ENCODE results near the gene ZBTB11. TPM values are rescaled to one million over a fixed set of nuclear protein-coding genes. Genes with fewer than 3 reads are reported as not detected.
A peak's percentile ranks its signal among the peaks of the same experiment; 100 is the strongest.
"Not testable (repeated sequence)": the region's sequence is repeated elsewhere in the genome, so short reads cannot be mapped to it uniquely, and the experiment has no call there.

ZBTB11 gene
- total and polyA plus RNA-seq, 9 donors: 11.1 to 17.7 (median 14.6) TPM

DNA sequence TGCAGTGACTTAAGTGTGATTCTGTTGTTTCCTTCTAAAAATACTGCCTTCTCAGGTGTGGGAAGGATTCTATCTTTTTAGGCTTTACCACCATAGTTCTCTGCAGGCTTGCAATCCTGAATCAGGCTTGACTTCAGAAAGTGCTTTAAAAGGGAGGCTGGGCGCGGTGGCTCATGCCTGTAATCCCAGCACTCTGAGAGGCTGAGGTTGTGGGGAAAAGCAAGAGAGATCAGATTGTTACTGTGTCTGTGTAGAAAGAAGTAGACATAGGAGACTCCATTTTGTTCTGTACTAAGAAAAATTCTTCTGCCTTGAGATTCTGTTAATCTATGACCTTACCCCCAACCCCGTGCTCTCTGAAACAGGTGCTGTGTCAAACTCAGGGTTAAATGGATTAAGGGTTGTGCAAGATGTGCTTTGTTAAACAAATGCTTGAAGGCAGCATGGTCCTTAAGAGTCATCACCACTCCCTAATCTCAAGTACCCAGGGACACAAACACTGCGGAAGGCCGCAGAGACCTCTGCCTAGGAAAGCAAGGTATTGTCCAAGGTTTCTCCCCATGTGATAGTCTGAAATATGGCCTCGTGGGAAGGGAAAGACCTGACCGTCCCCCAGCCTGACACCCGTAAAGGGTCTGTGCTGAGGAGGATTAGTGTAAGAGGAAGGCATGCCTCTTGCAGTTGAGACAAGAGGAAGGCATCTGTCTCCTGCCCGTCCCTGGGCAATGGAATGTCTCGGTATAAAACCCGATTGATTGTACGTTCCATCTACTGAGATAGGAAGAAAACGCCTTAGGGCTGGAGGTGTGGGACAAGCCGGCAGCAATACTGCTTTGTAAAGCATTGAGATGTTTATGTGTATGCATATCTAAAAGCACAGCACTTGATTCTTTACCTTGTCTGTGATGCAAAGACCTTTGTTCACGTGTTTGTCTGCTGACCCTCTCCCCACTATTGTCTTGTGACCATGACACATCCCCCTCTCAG lies 15.0 kb upstream of the ZBTB11 start:
- H3K27ac ChIP-seq (ENCODE audit: low read length); DNase-seq; H3K36me3 ChIP-seq (ENCODE audit: control insufficient read depth, insufficient read depth, low read length); H3K27me3 ChIP-seq (ENCODE audit: control insufficient read depth, insufficient read depth, low read length); H3K4me3 ChIP-seq (ENCODE audit: low read length); H3K9me3 ChIP-seq (replicated peaks; ENCODE audit: control insufficient read depth, low read depth, low read length): not testable (repeated sequence)
- H3K4me1 ChIP-seq (ENCODE audit: control insufficient read depth, insufficient read depth, low read length): peaks cover 10% of the 10 kb centered on the region
- WGBS (ENCODE audit: insufficient coverage): 69% methylated on average over 5 of the region's 15 CpGs

DNA sequence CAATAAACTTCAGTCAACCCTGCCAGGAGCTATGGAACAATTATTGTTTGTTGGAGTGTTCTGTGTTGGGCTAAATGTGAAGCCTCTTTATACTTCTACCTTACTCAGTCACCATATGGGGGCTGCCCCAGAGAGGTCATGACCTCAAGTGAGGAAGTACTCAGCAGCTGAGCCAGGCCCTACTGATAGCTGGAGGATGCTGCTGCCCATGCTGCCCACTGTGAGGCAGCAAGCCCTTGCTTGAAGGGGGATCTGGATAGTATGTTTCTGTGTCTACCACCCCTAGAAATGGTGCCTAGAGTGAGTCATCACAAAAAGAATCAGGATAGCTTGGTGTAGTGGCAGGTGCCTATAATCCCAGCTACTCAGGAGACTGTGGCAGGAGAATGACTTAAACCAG lies 14.0 kb upstream of the ZBTB11 start:
- Histone ChIP-seq H3K27ac (ENCODE audit: low read length) (no peak overlapping the region), H3K9me3 (replicated peaks; ENCODE audit: control insufficient read depth, low read depth, low read length) (no peaks in the 10 kb centered on the region), H3K4me3 (ENCODE audit: low read length) (no peak overlapping the region), H3K27me3 (ENCODE audit: control insufficient read depth, insufficient read depth, low read length) (no peaks in the 10 kb centered on the region), H3K4me1 (ENCODE audit: control insufficient read depth, insufficient read depth, low read length) (peaks cover 10% of the 10 kb centered on the region), H3K36me3 (ENCODE audit: control insufficient read depth, insufficient read depth, low read length) (no peaks in the 10 kb centered on the region)
- DNase-seq: no peak

DNA sequence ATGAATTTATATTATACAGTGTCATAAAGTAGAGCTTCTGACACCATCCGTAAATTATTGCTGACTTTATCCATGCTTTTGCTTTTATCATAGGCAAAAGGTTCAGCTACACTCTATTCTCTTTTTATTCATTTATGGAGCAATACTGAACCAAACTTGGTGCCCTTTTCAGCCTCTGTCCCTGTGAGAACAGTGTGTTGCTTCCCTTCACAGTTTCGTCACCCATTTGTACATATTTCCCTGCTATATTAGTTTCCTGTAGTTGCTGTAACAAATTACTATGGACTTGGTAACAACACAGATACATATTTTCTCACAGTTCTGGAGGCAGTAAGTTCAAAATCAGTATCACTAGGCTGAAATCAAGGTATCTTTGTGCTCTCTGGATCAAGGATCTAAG lies 12.4 kb upstream of the ZBTB11 start:
- Histone ChIP-seq H3K36me3 (ENCODE audit: control insufficient read depth, insufficient read depth, low read length) (peaks cover 7% of the 10 kb centered on the region), H3K4me1 (ENCODE audit: control insufficient read depth, insufficient read depth, low read length) (peaks cover 12% of the 10 kb centered on the region), H3K9me3 (replicated peaks; ENCODE audit: control insufficient read depth, low read depth, low read length) (no peaks in the 10 kb centered on the region), H3K4me3 (ENCODE audit: low read length) (no peak overlapping the region), H3K27ac (ENCODE audit: low read length) (no peak overlapping the region), H3K27me3 (ENCODE audit: control insufficient read depth, insufficient read depth, low read length) (no peaks in the 10 kb centered on the region)
- DNase-seq: no peak
- WGBS (ENCODE audit: insufficient coverage): no CpG with 5 or more reads among the region's 2 CpGs

DNA sequence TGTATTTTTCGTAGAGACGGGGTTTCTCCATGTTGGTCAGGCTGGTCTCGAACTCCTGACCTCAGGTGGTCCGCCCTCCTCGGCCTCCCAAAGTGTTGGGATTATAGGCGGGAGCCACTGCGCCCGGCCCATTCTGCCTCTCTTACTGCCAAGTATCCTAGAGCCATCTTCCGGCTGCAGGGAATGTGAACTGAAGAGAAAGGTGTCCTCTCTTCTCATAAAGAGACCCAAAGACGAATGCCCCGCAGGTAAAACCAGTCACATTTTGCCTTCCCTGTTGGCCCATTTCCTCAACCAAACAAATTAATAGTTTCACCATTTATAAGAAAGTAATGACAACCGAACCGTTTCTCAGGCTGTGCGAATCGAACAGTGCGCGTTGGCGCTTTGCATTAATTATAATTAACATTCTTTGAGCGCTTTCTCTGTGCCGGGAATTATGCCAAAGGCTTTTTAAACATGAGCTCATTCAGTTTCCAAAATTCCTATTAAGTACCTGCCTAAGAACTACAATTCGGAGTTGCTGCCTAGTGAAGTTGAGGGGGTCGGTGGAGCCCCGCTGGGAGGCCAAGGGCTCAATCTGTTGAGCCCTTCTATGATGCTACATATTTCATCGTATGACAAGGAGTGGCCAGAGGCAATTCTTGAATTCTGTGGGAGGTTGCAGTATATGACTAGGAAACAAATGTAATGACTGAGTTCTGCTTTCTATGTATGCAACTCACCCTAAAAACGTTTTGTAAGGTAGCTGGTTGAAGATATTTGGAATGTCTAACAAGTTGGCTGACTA lies 10.4 kb upstream of the ZBTB11 start:
- WGBS (ENCODE audit: insufficient coverage): 59% methylated on average over 8 of the region's 25 CpGs
- Histone ChIP-seq H3K36me3 (ENCODE audit: control insufficient read depth, insufficient read depth, low read length) (peaks cover 17% of the 10 kb centered on the region), H3K4me3 (ENCODE audit: low read length) (peak overlapping the region; percentile 65), H3K27ac (ENCODE audit: low read length) (peak overlapping the region; percentile 95), H3K27me3 (ENCODE audit: control insufficient read depth, insufficient read depth, low read length) (no peaks in the 10 kb centered on the region), H3K9me3 (replicated peaks; ENCODE audit: control insufficient read depth, low read depth, low read length) (no peaks in the 10 kb centered on the region), H3K4me1 (ENCODE audit: control insufficient read depth, insufficient read depth, low read length) (peaks cover 19% of the 10 kb centered on the region)
- DNase-seq: peak; percentile 49

DNA sequence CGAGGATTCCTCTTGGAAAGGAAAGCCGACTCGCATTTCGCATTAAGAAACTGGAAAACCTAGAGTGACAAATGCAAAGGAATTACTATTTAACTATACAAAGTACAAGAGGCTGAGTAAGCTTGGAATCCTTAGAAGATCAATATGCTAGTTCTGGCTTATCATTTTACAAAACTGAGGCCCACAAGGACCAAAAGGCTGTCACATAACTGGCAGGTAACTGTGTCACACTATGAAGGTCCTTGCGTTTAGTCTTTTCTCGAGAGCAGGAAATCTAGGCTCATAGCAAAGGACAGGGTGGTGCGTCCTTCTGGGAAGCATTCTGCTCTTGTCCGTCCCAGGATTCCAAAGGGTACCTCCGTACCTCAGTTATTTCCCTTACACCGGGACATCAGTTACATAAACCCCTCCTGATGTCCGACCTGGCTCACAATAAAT lies 9.0 kb upstream of the ZBTB11 start:
- peak; percentile 47 for DNase-seq
- H3K4me1 ChIP-seq (ENCODE audit: control insufficient read depth, insufficient read depth, low read length): peaks cover 19% of the 10 kb centered on the region

DNA sequence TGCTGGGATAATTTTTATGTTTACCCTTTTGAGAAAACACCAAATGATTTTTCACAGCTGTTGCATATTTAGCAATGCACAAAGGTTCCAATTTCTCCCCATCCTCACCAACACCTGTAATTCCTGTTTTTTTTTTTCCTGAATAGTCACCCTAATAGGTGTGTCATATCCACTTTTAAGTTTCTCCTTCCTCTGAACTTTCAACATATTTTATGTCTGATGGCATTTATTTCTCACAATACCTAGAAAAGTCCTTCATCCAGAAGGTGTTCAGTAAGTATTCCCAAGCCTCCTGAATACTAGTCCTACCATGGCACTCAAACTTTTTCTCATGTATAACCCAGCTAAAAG lies 8.1 kb upstream of the ZBTB11 start:
- peak overlapping the region; percentile 65 for H3K4me3 ChIP-seq (ENCODE audit: low read length)
- H3K9me3 ChIP-seq (replicated peaks; ENCODE audit: control insufficient read depth, low read depth, low read length): no peaks in the 10 kb centered on the region
- H3K36me3 ChIP-seq (ENCODE audit: control insufficient read depth, insufficient read depth, low read length): peaks cover 35% of the 10 kb centered on the region
- no peak for DNase-seq
- no peaks in the 10 kb centered on the region for H3K27me3 ChIP-seq (ENCODE audit: control insufficient read depth, insufficient read depth, low read length)
- H3K4me1 ChIP-seq (ENCODE audit: control insufficient read depth, insufficient read depth, low read length): peaks cover 19% of the 10 kb centered on the region
- H3K27ac ChIP-seq (ENCODE audit: low read length): peak overlapping the region; percentile 95

More for the DNA sequence above, 9.0 kb upstream of the ZBTB11 start:
- no peaks in the 10 kb centered on the region for H3K9me3 ChIP-seq (replicated peaks; ENCODE audit: control insufficient read depth, low read depth, low read length)
- H3K36me3 ChIP-seq (ENCODE audit: control insufficient read depth, insufficient read depth, low read length): peaks cover 29% of the 10 kb centered on the region
- 0% methylated on average over 5 of the region's 11 CpGs for WGBS (ENCODE audit: insufficient coverage)
- H3K27me3 ChIP-seq (ENCODE audit: control insufficient read depth, insufficient read depth, low read length): no peaks in the 10 kb centered on the region
- H3K4me3 ChIP-seq (ENCODE audit: low read length): peak overlapping the region; percentile 65
- H3K27ac ChIP-seq (ENCODE audit: low read length): peak overlapping the region; percentile 95

DNA sequence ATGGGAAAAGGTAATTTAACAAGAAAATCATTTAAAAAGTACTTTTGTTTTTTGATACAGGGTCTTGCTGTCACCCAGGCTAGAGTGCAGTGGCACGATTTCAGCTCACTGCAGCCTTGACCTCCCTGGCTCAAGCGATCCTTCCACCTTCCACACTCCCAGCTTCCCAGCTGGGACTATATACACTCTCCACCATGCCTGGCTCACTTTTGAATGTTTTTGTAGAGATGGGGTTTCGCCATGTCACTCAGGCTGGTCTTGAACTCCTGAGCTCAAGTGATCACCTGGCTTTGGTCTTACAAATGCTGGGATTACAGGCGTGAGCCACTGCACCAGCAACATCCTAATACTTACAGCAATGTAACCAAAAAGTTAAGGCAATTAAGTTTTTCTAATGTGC lies 3.5 kb upstream of the ZBTB11 start:
- peaks cover 48% of the 10 kb centered on the region for H3K36me3 ChIP-seq (ENCODE audit: control insufficient read depth, insufficient read depth, low read length)

DNA sequence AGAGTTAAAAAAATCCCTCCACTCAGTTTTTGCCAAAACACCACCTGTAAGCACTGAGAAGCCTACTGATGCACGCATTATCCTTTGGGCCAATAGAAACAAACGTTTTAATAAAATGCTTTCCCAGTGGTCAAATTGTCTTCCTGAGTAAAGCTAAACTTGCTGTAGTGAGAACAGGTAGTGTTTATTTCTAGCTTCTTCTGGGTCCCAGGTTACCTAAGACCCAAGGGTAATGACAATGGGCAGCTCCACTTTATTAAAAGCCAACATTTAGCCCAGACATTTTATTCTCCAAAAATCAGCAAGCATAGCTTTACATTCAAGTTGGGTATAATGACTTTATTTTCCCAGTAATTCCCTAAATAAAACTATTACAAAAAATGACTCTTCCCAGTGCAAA lies 1.9 kb upstream of the ZBTB11 start:
- H3K27ac ChIP-seq (ENCODE audit: low read length); H3K4me3 ChIP-seq (ENCODE audit: low read length); H3K9me3 ChIP-seq (replicated peaks; ENCODE audit: control insufficient read depth, low read depth, low read length); DNase-seq; H3K27me3 ChIP-seq (ENCODE audit: control insufficient read depth, insufficient read depth, low read length); H3K4me1 ChIP-seq (ENCODE audit: control insufficient read depth, insufficient read depth, low read length): not testable (repeated sequence)
- WGBS (ENCODE audit: insufficient coverage): no CpG with 5 or more reads among the region's 2 CpGs
- peaks cover 37% of the 10 kb centered on the region for H3K36me3 ChIP-seq (ENCODE audit: control insufficient read depth, insufficient read depth, low read length)

More for the DNA sequence above, 3.5 kb upstream of the ZBTB11 start:
- Histone ChIP-seq H3K4me1 (ENCODE audit: control insufficient read depth, insufficient read depth, low read length) (peaks cover 19% of the 10 kb centered on the region), H3K27me3 (ENCODE audit: control insufficient read depth, insufficient read depth, low read length) (no peaks in the 10 kb centered on the region), H3K27ac (ENCODE audit: low read length) (no peak overlapping the region), H3K4me3 (ENCODE audit: low read length) (no peak overlapping the region), H3K9me3 (replicated peaks; ENCODE audit: control insufficient read depth, low read depth, low read length) (no peaks in the 10 kb centered on the region)
- DNase-seq: no peak
- WGBS (ENCODE audit: insufficient coverage): 83% methylated on average over 1 of the region's 4 CpGs

DNA sequence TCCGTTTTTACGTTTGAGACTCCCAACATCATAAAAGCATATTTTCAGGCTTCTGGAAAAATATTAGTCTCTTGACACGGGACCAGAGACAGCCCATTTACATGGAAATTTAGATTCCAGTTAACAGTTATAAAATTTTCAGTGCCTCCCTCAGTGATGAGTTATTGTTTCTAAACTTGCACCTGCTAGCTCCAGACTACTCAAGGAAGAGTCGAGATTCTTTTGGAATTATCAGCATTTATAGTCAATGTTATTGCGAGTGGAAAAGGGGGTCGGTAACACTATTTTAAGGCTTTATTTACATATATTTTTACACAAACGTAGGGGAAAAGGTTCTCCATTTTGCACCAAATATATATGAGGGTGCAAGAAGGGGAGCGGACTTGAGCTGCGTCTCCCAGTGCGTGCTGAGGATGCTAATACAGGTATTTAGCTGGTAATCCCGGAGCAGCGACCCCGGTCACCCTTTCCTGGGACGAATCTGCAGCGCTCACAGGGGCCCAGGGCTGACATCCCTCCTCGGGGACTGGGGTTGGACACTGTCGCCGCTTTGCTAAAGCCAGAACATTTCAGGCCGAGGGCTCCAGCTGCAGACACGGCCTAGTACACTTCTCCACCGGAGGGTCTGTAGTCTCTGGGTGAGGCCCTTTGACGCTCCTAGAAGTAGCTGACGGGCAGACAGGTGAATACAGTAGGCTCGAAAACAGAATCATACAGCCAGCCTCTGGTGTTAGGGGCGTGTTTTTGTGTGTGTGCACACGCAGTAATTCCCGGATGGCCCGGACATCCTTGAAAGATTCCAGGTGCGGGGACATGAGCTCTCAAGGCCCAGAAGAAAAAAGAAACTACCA lies 729 bp upstream of the ZBTB11 start:
- DNase-seq: peak; percentile 22
- peaks cover 7% of the 10 kb centered on the region for H3K4me1 ChIP-seq (ENCODE audit: control insufficient read depth, insufficient read depth, low read length)
- H3K27ac ChIP-seq (ENCODE audit: low read length): peak overlapping the region; percentile 81

More for the DNA sequence above, 729 bp upstream of the ZBTB11 start:
- Histone ChIP-seq H3K9me3 (replicated peaks; ENCODE audit: control insufficient read depth, low read depth, low read length) (no peaks in the 10 kb centered on the region), H3K27me3 (ENCODE audit: control insufficient read depth, insufficient read depth, low read length) (no peaks in the 10 kb centered on the region), H3K36me3 (ENCODE audit: control insufficient read depth, insufficient read depth, low read length) (peaks cover 33% of the 10 kb centered on the region), H3K4me3 (ENCODE audit: low read length) (peak overlapping the region; percentile 33)
- 59% methylated on average over 22 of the region's 29 CpGs for WGBS (ENCODE audit: insufficient coverage)

Data from muscle of leg (tissue), 11 donors.